Tibial nerve (tissue), 4 donors: ENCODE results near the gene EN2. TPM values are rescaled to one million over a fixed set of nuclear protein-coding genes. Genes with fewer than 3 reads are reported as not detected.

Experiments used
- DNase-seq, 2 donors: peaks; one replicate each; pipeline ENCODE4 v3.0.0-alpha.2; 2019; ENCODE audit warnings: low spot score in 2 of 2
- H3K27ac ChIP-seq, 4 donors: fragments of 200-600 bp; sonication (generic) in 3 of 4; one replicate each; pipeline ENCODE4 v1.5.1; 2017 to 2019; ENCODE audit warnings: mild to moderate bottlenecking in 1 of 4
- H3K27me3 ChIP-seq, 2 donors: fragments of 200-600 bp; sonication (generic) in 1 of 2; one replicate each; pipeline versions ENCODE4 v1.5.1 to v1.6.0; 2017 to 2019
- H3K36me3 ChIP-seq, 3 donors: fragments of 200-600 bp; sonication (generic); one replicate each; pipeline ENCODE4 v1.5.1; 2018 to 2019
- H3K4me1 ChIP-seq, 4 donors: fragments of 200-600 bp; sonication (generic) in 3 of 4; one replicate each; pipeline ENCODE4 v1.5.1; 2017 to 2019
- H3K4me3 ChIP-seq, 4 donors: fragments of 200-600 bp; sonication (generic) in 3 of 4; one replicate each; pipeline ENCODE4 v1.5.1; 2017 to 2019; ENCODE audit warnings: mild to moderate bottlenecking in 1 of 4, moderate library complexity in 1 of 4
- H3K9me3 ChIP-seq, 4 donors: fragments of 200-600 bp; sonication (generic) in 3 of 4; one replicate each; pipeline ENCODE4 v1.5.1; 2017 to 2019
- CTCF ChIP-seq, 5 experiments: fragments of 200-600 bp in 3 of 5; fragments of 450-650 bp in 2 of 5; sonication (generic) in 3 of 5; IDR thresholded peaks; one replicate each; pipeline ENCODE4 v1.5.1; 2016 to 2019; ENCODE audit warnings: antibody characterized with exemption in 5 of 5, mild to moderate bottlenecking in 3 of 5, moderate library complexity in 2 of 5
- EP300 ChIP-seq, 2 donors: sonication (generic); formaldehyde crosslinking; IDR thresholded peaks; one replicate each; pipeline ENCODE4 v1.6.1; 2017; ENCODE audit warnings: antibody characterized with exemption in 2 of 2, mild to moderate bottlenecking in 1 of 2
- POLR2A ChIP-seq, 2 donors: fragments of 450-650 bp; IDR thresholded peaks; one replicate each; pipeline ENCODE4 v1.6.1; 2017; ENCODE audit warnings: antibody characterized with exemption in 2 of 2, mild to moderate bottlenecking in 2 of 2, moderate library complexity in 2 of 2
- WGBS, 2 donors: methylation state at CpG; one replicate each; pipeline ENCODE4 v1.1.5; 2018; 5-methylcytosine and 5-hydroxymethylcytosine counted together
- total RNA-seq, 4 donors: library from RNA; depleted of rRNA; stranded (reverse); fragments of >200 nt; gene quantifications; one replicate each; pipeline ENCODE4 v1.1.0, GENCODE V29; 2016

EN2 gene
- total RNA-seq, 4 donors from 2014 or later: under 0.01 to 0.98 TPM; not detected in 2

GRCh38 chr7:155493744-155494538 is 36.0 kb downstream of the EN2 start:
- Histone ChIP-seq H3K27ac (no peak overlapping the region), H3K4me1 (peaks cover 0 to 13% (median 0%) of the 10 kb centered on the region in 4 donors), H3K27me3 (peaks cover 0 to 43% of the 10 kb centered on the region in 2 donors), H3K36me3 (no peaks in the 10 kb centered on the region), H3K9me3 (no peaks in the 10 kb centered on the region), H3K4me3 (no peak overlapping the region)
- TF ChIP-seq CTCF (IDR thresholded peaks at IDR 0.05): no peak
- TF ChIP-seq EP300 (IDR thresholded peaks at IDR 0.05): no peak
- TF ChIP-seq POLR2A (IDR thresholded peaks at IDR 0.05): no peak
- DNase-seq: no peak
- 78 to 83% methylated on average over 17 to 33 of the region's 33 CpGs for WGBS, 2 donors

- peaks cover 0 to 40% of the 10 kb centered on the region in 2 donors for H3K27me3 ChIP-seq
- 88% methylated on average over 3 to 16 of the region's 16 CpGs for WGBS, 2 donors
- no peak for TF ChIP-seq POLR2A (IDR thresholded peaks at IDR 0.05)
- TF ChIP-seq CTCF (IDR thresholded peaks at IDR 0.05): no peak
- no peak for TF ChIP-seq EP300 (IDR thresholded peaks at IDR 0.05)
Measured at GRCh38 chr7:155494551-155494950, 36.6 kb downstream of the EN2 start.

GRCh38 chr7:155495440-155496248 is 37.7 kb downstream of the EN2 start:
- no peak overlapping the region for H3K4me3 ChIP-seq
- H3K27me3 ChIP-seq: peaks cover 0 to 43% of the 10 kb centered on the region in 2 donors
- H3K36me3 ChIP-seq: no peaks in the 10 kb centered on the region
- 85 to 90% methylated on average over 13 of the region's 13 CpGs for WGBS, 2 donors
- H3K9me3 ChIP-seq: no peaks in the 10 kb centered on the region
- no peak overlapping the region for H3K27ac ChIP-seq
- TF ChIP-seq EP300 (IDR thresholded peaks at IDR 0.05): no peak
- TF ChIP-seq CTCF (IDR thresholded peaks at IDR 0.05): no peak
- TF ChIP-seq POLR2A (IDR thresholded peaks at IDR 0.05): no peak
- H3K4me1 ChIP-seq: peaks cover 0 to 9% (median 0%) of the 10 kb centered on the region in 4 donors
- no peak for DNase-seq

More at GRCh38 chr7:155494551-155494950, 36.6 kb downstream of the EN2 start:
- no peak for DNase-seq
- Histone ChIP-seq H3K27ac (no peak overlapping the region), H3K36me3 (no peaks in the 10 kb centered on the region), H3K9me3 (no peaks in the 10 kb centered on the region), H3K4me1 (peaks cover 0 to 13% (median 0%) of the 10 kb centered on the region in 4 donors), H3K4me3 (no peak overlapping the region)

GRCh38 chr7:155496267-155497005 is 38.5 kb downstream of the EN2 start:
- no peak overlapping the region for H3K27ac ChIP-seq
- no peaks in the 10 kb centered on the region for H3K9me3 ChIP-seq
- TF ChIP-seq POLR2A (IDR thresholded peaks at IDR 0.05) (no peak), EP300 (IDR thresholded peaks at IDR 0.05) (no peak), CTCF (IDR thresholded peaks at IDR 0.05) (no peak)
- H3K4me3 ChIP-seq: no peak overlapping the region
- H3K36me3 ChIP-seq: no peaks in the 10 kb centered on the region
- WGBS, 2 donors: 86 to 89% methylated on average over 21 to 23 of the region's 23 CpGs
- peaks cover 0 to 36% of the 10 kb centered on the region in 2 donors for H3K27me3 ChIP-seq
- no peak for DNase-seq
- peaks cover 0 to 1% (median 0%) of the 10 kb centered on the region in 4 donors for H3K4me1 ChIP-seq
